HuH-7.5 (cell line): ENCODE results near the gene ENPP1.
"Not testable (repeated sequence)": the region's sequence is repeated elsewhere in the genome, so short reads cannot be mapped to it uniquely, and the experiment has no call there.

Experiments used
- DNase-seq: peaks from one replicate; pipeline ENCODE4 v3.0.0; 2011; ENCODE audit warnings: low spot score

The ENPP1 gene

DNA sequence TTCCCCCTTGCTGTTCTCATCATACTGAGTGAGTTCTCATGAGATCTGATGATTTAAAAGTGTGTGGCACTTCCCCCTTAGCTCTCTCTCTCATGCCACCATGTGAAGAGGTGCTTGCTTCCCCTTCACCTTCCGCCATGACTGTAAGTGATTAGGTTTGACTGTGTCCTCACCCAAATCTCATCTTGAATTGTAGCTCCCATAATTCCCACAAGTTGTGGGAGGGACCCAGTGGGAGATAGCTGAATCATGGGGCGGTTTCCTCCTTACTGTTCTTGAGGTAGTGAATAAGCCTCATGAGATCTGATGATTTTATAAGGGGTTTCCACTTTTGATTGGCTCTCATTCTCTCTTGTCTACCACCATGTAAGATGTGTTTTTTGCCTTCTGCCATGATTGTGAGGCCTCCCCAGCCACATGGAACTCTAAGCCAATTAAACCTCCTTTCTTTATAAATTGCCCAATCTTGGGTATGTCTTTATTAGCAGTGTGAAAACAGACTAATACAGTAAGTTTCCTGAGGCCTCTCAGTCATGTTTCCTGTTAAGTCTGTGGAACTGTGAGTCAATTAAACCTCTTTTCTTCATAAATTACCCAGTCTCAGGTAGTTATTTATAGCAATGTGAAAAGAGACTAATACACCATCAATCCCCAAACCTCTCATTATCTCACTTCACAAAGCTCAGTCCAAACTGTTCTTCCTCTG is 108.4 kb downstream of the ENPP1 start:
- not testable (repeated sequence) for DNase-seq

DNA sequence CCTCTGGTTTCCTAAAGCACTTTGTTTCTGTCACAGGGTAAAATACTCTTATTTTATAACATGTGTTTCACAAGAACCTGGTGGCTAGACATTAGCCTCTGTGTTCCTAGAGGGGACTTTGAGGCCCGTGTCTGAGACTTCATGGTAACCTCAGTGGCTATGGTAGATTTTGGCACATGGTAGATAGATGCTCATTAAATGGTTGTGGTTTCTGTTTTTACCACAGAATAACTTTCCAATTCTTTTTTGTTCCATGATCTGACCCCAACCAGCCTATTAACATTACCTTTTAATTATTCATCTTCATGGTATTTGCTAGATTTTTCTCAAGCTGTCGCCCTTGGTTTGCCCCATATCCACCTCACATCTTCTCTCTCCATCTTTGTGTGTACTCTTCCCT is 109.0 kb downstream of the ENPP1 start:
- no peak for DNase-seq

DNA sequence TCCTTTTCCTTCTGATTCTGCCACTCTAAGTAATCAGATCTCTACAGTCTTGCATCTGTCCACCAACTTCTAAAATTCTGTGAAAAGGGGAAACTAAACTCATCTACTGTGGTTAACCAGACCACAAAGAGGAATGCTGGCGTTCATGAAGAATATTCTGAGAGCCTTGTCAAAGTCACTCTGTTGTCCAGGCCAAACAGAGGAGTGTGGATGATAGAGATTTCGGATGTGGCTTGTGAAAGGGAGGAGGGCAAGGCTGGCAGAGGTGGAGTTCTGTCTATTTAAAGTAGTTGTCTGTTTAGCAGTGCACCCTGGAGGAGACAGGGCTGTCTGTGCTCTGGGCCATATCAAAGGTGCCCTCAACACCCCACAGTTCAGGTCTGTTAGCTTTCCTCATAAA is 109.5 kb downstream of the ENPP1 start:
- DNase-seq, result no peak

DNA sequence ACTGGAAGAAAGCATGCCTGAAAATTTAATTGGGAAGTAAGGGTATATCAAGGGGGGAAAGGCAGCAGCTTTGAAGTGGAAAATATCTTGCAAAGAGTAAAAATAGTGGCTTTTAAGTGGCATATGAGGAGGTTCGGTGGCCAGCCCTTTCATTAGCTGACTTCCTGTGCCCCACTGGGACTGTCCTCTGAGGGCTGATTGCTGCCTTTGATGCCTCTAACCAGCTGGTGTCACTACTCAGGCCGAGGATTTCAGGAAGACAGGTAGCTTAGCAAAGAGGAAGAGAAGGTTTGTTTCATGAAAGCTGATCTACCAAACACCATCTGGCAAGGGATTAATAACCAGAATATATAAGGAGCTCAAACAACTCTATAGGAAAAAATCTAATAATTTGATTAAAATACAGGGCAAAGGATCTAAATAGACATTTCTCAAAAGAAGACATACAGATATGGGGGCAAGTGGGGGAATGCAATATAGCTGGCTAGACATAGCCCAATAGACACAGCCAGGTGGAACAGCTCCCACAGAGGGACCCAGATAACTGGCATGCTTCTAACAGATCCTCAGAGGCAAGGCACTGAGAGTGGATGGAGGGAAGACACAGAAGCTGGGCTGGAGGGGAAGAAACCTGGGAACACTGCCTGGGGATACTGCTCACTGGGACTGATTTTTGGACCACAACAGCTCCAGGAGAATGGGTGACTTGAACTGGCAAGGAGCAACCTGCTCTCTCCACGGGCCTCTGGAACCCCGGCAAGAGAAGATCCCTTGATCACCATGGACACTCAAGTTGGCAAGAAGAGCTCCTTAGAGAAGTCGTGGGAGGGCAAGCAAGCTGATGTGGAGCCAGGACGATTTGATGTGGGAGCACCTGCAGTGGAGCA is 110.2 kb downstream of the ENPP1 start:
- no peak for DNase-seq

DNA sequence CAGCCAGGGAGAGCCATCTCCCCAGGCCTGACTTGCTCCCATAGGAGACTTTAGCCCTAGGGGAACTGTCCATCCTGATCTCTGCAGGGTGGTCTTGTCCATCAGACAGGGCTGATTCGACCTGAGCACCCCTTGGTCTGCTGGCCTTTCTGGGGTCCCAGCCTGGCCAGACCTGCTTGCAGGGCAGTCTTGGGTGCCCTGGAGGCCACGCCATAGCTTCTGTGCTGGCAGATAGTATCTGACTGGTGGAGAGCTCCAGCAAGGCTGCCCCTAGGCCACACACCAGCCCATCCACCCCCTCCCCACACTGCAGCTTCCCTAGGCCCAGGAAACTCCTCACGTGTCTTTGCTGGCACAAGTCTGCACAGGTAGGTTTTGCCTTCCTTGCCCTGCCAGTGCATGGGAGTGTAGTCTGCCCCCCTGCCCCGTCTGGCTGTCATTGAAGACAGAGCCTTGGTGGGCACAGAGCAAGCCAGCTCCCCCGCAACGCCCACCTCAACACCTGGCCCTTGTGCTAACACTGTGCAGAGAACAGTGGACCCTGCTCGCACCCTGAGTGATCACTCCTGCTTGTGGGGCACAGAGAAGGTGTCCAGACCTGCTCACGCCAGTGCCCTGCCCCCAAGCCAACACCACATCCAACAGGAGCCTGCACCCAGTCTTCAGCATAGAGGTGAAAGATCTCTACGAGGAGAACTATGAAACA is 111.0 kb downstream of the ENPP1 start:
- no peak for DNase-seq

DNA sequence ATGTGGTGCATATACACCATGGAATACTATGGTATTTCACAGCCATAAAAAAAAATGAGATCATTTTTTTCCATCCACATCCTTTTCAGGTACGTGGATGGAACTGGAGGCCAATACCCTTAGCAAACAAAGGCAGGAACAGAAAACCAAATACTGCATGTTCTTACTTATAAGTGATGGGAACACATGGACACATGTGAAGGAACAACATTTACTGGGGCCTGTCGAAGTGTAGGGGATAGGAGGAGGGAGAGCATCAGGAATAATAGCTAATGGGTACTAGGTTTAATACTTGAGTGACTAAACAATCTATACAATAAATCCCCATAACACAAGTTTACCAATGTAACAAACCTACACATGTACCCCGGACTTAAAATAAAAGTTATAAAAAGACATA is 112.8 kb downstream of the ENPP1 start:
- DNase-seq, result no peak

DNA sequence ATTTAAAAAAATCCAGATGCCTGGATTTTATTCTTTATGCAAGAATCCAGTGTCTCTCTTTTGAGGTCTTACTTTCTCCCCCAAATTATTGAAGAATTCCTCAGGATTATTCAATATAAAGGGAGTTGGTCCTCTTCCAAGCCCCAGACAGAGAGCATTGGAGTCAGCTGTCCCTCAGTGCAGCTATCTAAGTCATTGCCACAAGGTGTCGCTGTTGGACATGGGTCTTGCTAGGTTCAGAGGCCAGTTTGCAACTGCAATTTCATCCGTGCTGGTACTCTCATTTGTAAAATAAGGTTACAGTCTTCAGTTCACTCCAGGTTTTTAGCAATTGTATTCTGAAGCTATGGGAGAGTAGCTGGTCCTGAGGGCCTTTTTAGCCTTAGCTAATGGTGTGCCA is 115.5 kb downstream of the ENPP1 start:
- peak; percentile 24 for DNase-seq

DNA sequence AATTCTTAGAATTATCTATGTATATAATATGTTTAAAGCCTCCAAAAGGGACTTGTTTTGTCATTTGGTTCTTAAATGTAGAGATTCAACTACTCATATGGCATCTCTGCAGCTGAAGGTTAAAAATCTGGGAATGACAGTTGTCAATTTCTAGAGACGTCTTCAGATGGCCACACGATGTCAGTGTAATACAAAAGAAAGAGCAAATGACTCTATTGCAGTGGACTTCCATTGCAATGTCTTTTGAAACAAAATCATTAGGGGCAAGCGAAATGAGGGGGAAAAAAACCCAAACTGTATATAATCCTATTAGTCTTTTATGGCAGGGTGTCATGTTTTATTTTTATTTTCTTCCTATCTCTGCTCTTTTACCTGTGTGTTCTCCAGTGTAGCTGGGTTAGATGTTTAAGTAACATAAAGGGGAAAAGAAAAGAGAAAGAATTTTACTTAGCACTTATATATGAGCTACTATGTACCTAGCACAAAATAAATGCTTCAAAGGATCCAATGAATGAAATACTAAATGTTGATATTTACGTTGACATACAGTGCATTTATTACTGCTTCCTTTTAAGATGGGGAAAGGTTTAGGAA is 117.2 kb downstream of the ENPP1 start:
- no peak for DNase-seq

DNA sequence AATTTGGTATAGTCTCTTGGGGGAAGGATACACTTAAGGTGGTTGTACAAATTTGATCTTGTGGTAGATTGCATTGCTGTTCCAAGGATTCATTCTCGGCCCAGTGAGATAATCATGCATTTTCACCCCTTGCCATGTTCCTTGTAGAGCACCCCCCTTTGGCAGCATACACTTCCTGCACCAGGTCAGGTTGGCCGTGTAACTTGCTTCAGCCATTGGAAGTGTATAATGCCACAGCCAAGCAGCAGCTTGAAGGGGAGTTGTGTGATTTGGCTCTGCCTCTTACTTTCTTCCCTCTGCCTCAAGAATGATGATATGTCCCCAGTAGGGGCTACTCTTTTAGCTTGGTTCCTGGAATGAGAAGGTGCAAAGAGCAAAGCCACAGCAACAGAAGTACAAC is 121.4 kb downstream of the ENPP1 start:
- DNase-seq, result no peak

DNA sequence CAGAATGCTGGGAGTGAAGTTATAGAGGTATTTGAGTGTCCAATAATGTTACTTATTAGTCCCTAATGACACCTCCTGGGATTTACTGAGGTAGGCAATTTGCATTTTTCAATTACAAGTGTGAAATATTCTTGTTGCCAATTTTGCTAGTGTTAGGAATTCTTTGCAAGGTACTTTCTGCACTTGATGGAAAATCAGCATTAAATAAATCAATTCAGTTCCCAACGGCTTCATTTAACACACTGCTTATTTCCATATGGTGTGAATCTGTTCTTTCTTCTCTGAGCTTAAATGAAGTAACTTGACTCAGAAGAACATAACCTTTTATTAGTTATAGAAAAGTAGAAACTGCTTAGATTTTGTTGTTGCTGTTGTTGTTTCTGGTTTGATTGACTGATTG is 122.2 kb downstream of the ENPP1 start:
- DNase-seq, result no peak

DNA sequence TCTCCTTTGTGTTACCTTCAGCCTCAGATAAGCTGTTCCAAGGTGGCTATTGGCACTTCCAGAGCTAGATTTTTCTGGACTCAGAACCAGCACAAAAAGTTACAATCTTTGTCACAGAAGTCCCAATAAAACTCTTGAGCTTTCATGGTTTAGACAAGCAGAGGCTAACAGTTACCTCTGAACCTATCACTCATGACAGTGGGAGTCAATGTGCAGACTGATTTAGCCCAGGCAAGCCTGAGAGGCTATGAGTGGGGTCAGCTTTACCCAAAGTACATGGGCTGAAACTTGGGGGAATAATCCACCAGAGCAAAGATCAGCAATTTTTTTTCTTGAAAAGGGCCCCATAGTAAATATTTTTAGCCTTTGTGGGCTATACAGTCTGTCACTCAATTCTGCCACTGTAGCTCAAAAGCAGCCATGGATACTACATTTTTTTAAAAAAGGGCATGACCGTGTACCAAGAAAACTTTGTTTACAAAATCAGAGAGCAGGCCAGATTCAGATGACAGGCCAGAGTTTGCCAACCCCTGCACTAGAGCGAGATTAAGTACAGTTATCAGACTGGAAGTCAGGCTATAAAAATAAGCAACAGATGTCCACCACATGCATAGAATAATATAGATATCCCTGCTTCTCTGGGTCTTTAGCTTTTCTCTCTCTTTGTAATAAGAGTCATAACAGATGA is 123.4 kb downstream of the ENPP1 start:
- no peak for DNase-seq

DNA sequence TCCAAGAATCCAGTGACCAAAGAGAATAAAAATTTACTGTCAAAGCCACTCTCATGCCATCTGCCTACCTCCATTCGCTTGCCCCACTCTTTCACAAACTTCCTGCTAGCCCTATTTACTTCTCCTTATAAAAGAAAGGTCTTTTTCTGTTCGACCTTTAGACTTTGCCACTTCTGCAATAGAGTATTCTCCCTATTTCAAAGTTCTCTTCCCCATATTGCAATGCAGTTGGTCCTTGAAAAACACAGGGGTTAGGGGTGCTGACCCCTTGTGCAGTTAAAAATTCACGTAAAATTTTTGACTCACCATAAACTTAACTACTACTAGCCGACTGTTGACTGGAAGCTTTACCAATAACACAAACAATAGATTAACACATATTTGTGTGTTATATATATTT is 128.3 kb downstream of the ENPP1 start:
- DNase-seq, result no peak

DNA sequence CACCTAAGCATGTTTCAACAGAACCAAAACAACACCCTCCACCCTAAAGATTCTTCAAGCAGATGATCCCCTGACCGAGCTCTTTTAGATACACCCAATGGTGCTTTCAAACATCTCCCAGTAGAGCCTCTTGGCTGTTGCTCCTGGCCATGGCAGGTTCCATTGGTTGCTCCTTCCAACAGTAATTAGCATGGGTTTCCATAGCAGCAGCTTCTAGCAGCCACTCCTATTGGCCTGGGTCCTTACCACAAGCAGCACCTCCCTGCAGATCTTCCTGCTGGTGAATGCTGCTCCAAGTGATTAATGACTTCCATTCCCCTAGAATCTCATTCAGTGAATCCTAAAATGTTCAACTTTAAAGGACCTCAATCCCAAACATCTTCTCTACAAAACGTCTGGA is 129.4 kb downstream of the ENPP1 start:
- DNase-seq, result no peak

DNA sequence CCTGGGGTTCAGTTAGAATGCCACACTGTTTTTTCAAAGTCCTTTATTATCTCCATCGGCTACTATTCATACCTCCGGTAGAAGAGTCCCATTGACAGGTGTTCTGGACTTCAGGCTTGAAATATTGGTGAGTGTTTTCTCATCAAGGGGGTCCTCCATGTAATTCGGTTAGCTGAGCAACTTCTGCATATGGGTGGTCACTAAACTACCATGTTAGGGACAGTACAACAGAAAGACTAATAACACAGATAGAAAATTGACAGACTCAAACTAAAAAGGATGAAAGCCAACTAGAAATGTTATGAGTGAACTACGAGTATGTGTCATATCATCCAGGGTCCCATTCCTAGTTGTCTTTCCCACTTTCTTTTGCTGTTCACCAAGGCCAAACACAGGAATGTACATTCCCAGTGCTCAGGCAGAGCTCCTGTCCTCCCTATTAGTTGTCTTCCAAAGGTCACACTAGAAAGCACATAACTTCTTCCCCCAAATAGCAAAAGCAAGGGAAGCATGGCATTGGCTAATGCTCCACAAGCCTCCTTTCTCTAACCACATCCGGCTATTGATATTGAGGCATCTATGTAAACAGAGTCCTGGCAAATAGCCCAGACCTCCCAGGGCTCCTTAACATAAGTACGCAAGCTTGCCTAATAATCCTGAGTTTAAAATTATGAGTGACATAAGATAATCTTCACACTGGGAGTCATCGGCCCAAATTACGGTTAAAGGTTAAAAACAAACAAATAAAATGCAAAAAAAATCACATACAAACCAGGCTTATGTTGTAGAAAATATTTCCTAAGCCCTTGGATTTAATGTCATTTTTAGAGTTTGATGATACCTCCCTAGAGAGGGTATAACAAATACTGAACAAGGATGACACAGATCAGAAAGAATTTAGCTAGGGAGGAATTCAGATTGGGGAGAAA is 130.1 kb downstream of the ENPP1 start:
- no peak for DNase-seq
